ENCODE measurements around the gene WNK2.
A peak's percentile ranks its signal among the peaks of the same experiment; 100 is the strongest.

Gene WNK2

DNA sequence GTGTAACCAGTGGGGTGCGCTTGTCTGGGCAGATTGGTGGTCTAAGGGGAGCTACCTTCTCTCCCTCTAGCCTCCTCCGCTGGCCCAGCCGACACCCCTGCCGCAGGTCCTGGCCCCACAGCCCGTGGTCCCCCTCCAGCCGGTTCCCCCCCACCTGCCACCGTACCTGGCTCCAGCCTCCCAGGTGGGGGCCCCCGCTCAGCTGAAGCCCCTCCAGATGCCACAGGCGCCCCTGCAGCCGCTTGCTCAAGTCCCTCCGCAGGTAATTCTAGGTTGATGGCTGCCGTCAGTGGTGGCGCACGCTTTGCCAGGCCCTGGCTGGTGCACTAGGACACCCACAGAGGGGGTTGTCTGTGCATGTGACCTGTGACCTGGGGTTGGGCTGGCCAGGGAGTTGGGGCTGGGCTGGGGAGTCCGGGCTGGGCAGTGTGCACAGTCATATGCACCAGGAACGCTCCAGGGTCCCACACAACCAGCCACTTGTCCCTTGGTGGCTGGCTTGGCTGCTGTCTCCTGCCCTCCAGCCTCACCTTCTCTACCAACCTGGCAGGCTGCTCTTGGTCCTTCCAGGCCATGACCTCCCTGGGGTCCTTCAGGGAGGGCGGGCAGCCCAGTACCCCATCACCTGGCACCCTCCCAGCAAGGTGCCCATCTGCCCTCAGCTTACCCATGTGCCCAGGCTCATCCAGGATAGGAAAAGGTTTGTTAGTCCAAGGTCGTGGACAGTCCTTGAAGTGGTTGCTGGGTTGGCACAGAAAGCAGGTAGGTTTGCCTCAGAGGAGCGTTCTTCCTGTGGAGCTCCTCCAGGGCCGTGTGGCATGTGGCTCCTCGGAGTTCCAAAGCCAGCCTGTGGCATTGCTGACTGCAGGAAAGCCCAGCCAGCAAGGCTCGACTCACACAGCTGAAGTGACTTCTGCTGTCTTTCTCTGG, 73.2 kb downstream of the WNK2 start:
- DNase-seq = no peak

DNA sequence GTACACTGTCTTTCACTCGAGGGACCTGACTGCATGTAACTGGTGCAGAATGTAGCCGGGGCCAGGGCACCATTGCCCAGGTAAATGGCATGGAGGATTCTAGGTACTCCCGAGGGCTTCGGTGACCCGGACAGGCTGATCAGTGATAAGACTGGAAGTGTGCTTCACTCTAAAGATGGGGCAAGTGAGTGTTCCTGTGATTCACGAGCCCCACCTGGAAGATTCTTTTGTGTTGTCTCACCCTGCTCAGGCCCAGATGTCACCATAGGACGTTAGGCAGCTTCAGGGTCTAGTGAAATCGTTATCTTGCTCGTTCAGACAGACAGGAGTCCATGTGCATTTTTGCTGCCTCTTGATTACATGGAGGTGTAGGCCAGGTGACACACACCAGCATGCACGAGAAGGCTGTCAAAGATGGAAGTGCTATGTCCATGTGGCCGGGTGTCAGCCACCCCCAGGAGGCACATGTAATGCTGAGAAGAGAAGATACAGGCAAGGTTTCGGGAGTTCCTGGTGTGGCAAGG, 73.9 kb downstream of the WNK2 start:
- peak; percentile 10 to 13 for DNase-seq

DNA sequence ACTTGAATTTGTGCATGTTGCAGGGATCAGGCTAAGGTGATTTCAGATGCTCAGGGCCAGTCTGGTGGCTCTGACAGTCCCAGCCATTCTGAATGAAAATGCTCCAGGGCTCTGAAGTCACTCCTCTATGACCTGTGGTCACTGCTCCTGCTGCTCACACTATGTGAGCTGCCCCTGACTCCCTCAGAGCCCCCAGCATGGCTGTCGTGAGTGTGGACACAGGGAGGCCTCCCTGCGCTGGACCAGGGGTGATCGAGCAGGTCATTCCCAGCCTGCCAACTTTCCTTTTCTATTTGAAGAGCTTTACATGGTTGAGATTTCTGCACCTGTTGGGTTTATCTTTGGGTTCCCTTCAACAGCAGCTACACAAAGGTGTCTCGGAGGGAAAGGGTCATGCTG, 74.5 kb downstream of the WNK2 start:
- DNase-seq = peak in 1 of 2 experiments; percentile 8

DNA sequence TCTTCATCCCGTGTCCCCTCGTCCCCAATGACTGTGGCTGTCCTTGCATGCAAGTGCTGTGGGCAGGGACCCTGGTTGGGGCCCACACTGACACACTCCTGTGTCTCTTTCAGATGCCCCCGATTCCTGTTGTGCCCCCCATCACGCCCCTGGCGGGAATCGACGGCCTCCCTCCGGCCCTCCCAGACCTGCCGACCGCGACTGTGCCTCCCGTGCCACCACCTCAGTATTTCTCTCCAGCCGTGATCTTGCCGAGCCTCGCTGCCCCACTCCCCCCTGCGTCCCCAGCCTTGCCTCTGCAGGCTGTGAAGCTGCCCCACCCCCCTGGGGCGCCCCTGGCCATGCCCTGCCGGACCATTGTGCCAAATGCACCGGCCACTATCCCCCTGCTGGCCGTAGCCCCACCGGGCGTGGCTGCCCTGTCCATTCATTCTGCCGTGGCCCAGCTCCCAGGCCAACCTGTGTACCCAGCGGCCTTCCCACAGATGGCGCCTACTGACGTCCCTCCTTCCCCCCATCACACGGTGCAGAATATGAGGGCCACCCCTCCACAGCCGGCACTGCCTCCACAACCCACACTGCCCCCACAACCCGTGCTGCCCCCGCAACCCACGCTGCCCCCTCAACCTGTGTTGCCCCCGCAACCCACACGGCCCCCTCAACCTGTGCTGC, 75.0 kb downstream of the WNK2 start:
- DNase-seq = peak; percentile 8 to 13

DNA sequence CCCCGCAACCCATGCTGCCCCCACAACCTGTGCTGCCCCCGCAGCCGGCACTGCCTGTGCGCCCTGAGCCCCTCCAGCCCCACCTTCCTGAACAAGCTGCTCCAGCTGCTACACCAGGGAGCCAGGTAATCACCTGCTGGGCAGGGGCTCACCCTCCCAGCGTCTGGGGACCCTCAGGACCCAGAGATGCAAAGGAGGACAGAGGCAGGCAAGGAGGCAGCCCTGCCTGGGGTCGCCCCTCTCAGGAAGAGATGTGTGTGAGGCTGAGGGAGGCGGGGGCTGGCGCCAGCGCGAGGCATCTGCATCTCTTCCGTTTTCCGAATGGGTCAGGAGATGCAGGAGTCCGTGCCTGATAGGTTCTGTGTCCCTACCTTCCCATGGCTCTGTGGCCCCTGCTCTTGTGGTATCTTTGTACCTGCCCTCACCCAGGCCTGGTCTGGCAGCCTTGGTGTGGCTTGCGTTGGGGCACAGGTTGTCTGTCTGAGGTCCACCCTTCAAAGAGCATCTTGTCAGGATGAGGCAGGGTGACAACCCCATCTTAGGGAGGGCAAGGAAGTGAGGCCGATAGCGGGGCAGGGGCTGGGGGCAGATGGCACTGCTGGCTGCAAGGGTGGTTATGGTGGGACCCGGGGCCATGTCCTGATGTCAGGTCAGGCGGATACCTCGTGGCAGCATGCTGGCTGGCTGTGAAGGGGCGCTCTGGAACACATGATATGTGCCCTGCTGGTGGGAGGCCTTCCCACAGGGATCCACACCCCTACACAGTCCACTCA, 75.7 kb downstream of the WNK2 start:
- DNase-seq = peak; percentile 7 to 9

DNA sequence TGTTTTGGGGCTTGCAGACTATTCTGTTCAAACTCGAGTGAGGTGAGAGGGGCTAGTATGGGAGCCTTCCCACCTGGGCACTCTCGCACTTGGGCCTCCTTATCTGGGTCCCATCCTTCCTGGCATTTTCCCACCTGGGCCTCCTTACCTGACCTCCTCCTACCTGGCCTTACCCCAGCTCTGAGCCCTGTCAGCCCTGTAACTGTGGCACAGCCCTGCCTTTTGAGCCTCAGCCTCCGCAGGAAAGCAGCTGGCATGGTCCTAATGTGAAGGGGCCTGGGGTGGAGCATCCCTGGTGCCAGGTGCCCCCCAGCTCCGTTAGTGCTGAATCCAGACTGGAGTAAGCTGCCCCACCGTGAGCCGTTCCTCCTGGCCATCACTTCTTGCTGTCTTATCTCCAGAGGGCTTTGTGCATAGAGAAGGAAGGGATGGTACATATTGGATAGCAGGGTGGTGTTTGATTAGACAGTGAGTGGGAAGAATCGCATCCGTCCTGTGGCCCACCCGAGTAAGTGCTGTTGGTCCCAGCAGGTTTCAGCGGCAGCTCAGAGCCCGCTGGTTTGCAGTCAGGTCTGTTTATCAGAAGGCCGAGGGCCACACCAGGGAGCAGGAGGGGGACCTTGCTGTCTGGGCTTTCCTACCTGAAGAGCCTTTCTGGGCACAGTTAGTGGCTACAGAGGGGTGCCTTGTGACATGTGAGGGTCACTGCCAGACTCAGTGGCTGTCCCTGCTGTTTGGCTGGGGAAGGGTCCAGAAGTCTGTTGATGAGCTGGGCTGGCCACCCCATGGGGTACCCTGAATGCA, 76.5 kb downstream of the WNK2 start:
- DNase-seq = peak; percentile 5 to 12

DNA sequence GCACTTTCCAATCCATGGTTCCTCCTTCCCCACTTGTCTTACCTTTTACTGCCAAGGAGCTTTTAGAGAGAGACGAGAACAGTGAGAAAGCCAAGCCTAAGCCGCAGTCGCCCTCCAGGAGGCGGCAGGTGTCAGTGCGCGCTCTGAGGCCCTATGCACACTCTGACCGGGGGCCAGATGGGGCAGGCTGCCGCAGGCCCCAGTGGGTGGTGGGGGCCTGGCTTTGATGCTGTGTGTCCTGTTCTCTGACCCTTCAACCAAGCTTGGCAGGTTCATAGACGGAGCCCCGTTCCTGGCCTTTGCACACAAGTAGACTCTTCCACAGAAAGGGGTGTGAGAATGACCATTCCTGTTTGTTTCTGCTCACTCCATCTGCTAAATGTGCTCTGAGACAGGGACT, 77.3 kb downstream of the WNK2 start:
- peak; percentile 8 to 9 for DNase-seq

DNA sequence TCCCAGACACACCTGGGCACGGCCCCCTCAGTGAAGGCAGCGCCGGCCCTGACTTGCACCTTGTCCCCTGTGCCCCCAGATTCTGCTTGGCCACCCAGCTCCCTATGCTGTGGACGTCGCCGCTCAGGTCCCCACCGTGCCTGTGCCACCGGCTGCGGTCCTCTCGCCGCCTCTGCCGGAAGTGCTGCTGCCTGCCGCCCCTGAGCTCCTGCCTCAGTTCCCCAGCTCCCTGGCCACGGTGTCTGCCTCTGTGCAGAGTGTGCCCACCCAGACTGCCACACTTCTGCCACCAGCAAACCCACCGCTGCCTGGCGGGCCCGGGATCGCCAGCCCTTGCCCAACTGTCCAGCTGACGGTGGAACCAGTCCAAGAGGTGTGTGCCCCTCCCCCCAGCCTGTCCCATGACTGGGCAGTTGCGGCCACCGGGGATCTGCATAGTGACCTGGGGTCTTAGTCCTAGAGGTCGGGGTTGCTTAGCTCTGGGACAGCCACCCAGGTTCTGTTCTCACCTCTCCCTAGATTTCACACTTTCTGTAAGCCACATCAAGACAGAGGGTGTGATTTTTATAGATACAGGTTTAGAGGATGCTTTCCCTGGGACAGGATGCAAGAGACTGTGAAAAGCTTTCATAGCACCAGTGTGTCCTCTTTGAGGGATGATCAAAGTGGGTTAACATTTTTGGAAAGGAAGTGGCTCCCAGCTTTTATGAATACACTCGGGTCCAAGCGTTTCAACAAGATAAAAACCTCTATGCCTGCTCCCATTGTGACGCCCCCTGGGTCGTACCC, 78.0 kb downstream of the WNK2 start:
- DNase-seq = peak in 1 of 2 experiments; percentile 12

DNA sequence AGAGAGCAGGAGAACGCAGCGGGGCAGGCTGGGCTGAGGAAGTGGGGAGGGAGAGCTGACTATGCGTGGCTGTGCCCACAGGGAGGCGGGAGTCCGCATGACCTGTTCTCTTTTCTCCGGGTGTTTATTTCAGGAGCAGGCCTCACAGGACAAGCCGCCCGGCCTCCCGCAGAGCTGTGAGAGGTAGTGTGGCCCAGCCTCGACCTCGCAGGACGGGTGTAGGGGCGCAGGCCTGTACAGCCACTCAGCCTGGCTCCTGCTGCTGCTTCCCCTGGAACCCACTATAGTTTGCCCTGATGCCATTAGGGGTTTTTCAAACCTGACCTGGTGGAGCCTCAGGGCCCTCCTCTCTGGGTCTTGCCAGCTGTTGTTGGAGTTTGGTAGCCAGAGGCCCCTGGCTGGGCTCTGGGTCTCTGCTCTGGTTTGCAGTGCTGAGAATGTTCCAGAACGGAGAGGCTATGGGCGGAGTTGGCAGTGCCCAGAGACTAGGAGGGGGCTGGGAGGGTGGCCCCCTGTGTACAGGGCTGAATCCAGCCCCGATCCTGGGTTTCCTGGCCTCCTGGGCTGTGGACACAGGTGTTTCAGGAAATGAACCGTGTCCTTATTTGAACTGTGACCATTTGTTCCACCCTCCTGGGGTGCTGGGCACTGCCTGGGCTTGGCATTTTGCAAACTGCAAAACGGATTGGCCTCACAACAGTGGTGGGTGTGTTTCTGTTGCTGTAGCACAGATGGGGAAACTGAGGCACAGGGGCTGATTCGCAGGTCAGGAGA, 78.8 kb downstream of the WNK2 start:
- DNase-seq = peak; percentile 5 to 7

DNA sequence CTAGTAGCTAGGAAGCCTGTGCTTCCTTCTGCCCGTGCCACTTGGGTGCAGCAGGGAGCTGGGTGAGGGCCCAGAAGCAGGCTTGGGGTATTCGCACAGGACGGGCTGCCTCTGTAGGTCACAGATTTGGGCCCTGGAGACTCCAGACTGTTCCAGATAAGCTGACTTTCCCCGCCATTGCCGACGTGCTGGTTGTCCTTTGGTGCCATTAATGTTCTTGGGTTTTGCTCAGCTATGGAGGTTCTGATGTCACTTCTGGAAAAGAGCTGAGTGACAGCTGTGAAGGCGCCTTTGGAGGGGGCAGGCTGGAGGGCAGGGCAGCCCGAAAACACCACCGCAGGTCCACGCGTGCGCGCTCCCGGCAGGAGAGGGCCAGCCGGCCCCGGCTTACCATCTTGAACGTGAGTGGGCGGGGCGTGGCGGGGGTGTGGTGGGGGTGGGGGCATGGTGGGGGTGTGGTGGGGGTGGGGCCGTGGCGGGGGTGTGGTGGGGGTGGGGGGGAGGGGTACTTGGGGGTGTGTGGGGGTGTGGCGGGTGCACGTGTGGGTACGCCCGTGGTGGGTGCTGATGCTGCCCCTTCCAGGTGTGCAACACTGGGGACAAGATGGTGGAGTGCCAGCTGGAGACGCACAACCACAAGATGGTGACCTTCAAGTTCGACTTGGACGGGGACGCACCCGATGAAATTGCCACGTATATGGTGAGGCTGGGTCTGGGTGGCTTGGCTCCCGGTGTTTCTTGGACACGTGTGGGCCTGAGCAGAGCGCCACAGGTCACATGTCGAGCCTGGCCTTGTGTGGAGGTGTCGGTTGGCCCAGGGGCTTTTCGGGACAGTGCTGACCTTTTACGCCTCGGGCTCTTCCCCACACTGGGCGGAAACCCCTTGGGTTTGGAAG, 79.6 kb downstream of the WNK2 start:
- DNase-seq = peak; percentile 9 to 13

DNA sequence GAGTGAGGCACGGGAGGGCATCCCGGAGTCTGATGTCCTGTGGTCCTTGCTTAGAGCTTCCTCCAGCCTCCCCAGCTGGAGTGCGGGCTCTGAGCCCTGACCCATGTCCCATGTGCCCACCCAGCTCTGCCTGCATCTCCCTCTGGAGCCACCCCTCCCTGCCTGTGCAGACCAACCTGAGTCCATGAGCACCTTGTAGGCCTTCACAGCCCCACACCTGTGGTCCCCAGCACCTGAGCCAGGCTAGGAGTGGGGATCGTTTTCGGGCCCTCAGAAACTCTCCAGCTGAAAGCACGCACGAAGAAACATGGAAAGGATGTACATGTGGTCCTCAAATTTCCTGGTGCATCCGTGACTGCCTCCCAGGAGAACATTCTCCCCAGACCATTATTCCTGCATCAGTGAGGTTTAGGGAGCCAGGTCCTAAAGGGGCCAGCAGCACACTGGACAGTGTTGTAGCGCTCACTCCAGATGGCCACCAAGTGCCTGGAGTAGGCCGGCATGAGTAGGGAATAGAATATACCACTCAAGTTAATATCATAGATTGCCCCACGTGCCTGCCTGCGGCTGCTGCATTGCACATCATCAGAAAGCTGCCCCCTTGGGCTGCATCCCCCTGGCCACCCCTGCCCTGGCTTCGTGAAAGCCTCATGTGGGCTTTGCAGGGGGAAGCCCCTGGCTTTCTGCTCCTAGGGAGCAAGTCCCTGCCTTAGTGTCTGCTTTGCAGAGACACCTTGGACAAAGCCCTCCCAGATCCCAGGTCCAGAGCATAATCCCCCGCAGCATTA, 80.6 kb downstream of the WNK2 start:
- DNase-seq = peak; percentile 4 to 12

DNA sequence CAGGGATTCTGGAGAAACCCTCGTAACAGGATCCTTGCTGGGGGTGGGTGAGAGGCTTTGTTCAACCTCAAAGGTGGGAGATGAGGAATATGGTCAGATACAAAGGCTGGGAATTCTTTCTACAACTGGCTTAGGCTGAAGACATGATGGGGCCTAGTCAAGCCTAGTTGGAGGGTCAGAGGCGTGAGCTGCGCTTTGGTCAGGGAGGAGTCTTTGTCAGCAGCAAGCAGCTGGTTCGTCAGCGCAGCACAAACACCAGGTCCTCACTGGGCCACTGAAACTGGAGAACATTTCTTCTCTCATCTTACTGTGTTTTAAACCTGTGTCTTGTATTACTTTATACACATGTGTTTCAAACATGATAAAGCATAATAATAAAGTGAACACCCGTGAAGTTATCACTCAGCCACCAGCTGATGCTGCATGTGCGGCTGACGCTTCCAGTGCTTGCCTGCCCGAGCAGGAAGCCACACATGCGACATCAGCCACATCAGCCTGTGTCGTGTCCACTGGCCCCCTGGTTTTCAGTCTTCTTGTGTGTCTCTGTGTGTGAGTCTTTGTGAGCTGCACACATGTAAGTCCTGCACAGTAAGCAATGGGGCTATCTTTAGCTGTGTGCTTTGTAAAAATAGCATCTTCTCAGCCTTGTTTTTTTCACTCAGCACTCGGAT, 81.5 kb downstream of the WNK2 start:
- peak; percentile 12 for DNase-seq

DNA sequence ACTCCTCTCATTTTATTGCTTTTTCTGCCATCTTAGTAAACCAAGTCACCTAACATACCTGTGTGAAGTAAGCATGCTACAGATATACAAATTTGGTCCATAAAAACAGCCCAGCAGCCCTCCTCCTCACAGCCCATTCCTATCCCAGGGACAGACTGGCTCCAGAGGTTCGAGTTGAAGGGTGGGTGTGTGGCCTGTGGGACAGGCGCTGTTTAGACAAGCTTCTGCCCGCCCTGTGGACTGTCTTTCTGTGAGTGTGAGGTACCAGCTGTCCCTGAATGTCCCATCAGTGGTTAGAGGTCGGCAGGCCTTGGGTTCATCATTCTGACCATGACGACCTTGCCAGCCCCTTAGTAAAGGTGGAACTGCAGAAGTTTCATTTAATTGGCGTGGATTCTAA, 82.0 kb downstream of the WNK2 start:
- peak; percentile 2 to 4 for DNase-seq

DNA sequence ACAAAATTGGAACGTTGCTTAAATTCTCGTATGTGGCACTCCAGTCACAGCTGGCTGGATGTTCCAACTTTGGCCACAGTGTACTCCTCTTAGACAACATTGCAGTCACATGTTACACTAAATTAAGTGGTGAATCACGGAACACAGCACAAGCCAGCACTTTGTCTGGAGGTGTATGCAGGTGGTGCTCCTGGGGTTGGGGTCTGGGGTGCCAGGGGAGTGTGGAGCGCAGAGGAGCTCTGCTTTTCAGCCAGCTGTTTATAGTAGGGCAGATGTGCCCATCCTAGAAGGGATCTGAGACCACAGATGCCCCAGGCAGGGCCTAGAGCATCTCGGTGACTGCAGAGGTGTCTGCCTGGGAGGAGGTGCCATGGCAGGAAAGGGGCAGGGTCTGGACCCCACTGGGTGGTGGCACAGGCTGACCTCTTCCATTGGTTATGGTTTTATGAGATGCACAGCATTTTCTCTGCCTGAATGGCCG, 82.6 kb downstream of the WNK2 start:
- DNase-seq = peak in 1 of 2 experiments; percentile 7

DNA sequence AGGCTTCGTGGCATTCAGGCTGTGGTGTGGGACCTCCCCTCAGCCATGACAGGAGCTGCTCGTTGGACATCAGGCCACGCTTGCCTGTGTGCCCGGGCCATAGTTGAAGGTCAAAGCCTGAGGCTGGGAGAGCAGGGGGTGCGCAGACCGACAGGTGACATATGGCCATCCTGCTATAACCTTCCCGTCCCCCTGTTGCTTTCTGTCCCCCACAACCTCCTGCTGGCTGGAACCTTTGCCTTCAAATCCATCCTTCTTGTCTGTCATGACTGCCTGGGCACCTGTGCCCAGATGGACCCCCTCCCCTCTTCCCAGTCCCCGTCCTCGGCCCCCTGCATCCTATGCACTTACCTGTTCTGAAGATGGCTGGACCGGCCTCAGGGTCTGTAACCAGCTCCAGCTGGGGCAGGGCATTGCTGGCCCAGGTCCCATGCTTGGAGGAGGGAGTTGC, 83.2 kb downstream of the WNK2 start:
- peak; percentile 3 to 12 for DNase-seq

DNA sequence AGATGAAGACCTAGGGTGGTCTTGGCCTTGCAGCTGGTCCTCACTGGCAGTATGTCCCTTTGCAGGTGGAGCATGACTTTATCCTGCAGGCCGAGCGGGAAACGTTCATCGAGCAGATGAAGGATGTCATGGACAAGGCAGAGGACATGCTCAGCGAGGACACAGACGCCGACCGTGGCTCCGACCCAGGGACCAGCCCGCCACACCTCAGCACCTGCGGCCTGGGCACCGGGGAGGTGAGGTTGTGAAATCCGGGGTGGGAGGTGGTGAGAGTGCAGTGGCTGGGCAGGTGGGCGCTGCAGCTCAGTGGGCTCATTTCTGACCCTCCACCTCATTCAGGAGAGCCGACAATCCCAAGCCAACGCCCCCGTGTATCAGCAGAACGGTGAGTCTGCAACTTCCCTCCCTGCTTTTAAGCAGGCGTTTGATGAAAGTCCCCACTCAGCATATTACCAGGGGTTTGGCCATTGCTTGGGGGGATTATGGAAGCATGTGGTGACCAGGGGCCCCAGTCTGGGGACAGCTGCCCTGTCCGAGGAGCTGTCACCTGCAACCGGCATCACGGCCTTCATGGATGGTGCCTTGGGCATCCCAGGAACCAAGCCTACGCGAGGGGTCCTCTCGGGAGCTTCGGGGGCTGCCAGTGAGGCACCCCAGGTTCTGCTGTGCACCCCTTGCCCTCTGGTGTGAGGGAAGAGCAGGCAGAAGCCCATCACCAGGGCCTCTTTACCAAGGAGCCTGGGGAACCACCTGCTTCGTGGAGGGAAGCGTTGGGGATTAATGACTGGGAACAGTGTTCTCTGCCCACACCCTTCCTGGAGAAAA, 84.0 kb downstream of the WNK2 start:
- peak in 1 of 2 experiments; percentile 10 for DNase-seq

Measured in activated T-cell treated with anti-CD3 and anti-CD28 coated beads, Interleukin-2, amount 50 U/mL, for 48 hours (primary cell).